Endothelial cell of umbilical vein (primary cell): ENCODE results near the gene SLC23A2. TPM values are rescaled to one million over a fixed set of nuclear protein-coding genes. Genes with fewer than 3 reads are reported as not detected.

ENCODE experiments used
- BruUV-seq: library from RNA; stranded (reverse); fragments of 400-500 nt; replicated peaks from 2 replicates; lab custom pipeline; 2021; lab: Mats Ljungman, UMichigan
- CTCF ChIA-PET: fragments of 300-600, 350-600 bp; sonication (Branson Sonifier 250); formaldehyde crosslinking; loops from one replicate; lab custom pipeline; 2021; ENCODE audit warnings: antibody characterized with exemption, inconsistent platforms; lab: Charles Lee
- POLR2A ChIA-PET: fragments of 300-600, 350-600 bp; sonication (Branson Sonifier 250); formaldehyde crosslinking; loops from one replicate; lab custom pipeline; 2021; ENCODE audit warnings: antibody characterized with exemption, inconsistent platforms; lab: Charles Lee
- DNase-seq: peaks from one replicate; pipeline ENCODE4 v3.0.0-alpha.2; 2011; ENCODE audit warnings: low read depth, low spot score
- FAIRE-seq: peaks from 2 replicates; lab custom pipeline; 2011; peaks lifted over from hg19 to GRCh38; lab: Jason Lieb, UNC
- H2AFZ ChIP-seq: 2 replicates; pipeline ENCODE4 v1.6.0; 2012; ENCODE audit warnings: low read depth, low read length, control low read depth, inconsistent platforms
- H3K27ac ChIP-seq: 2 replicates; pipeline ENCODE4 v1.5.1; 2011; ENCODE audit warnings: low read depth, mild to moderate bottlenecking, control low read depth, low read length, moderate library complexity; ENCODE audit not compliant: insufficient read depth
- H3K27me3 ChIP-seq, 2 experiments: 2 replicates each; pipeline versions ENCODE4 v1.6.0 to v1.6.1; 2011; ENCODE audit warnings: low read length in 2 of 2, mixed read lengths in 1 of 2; ENCODE audit not compliant: control insufficient read depth in 2 of 2, insufficient read depth in 2 of 2
- H3K36me3 ChIP-seq, 2 experiments: 2 replicates in 1 of 2; 3 replicates in 1 of 2; pipeline ENCODE4 v1.5.1; 2011; ENCODE audit warnings: low read length in 2 of 2, mild to moderate bottlenecking in 1 of 2, moderate library complexity in 1 of 2; ENCODE audit not compliant: control insufficient read depth in 2 of 2, insufficient read depth in 2 of 2; ENCODE audit errors: extremely low read depth in 1 of 2
- H3K4me1 ChIP-seq: 3 replicates; pipeline ENCODE4 v1.5.1; 2011; ENCODE audit warnings: mild to moderate bottlenecking, low read length; ENCODE audit not compliant: control insufficient read depth, insufficient read depth; ENCODE audit errors: extremely low read depth
- H3K4me2 ChIP-seq: 2 replicates; pipeline ENCODE4 v1.6.1; 2011; ENCODE audit warnings: low read length, control low read depth, mixed read lengths; ENCODE audit not compliant: insufficient read depth
- H3K4me3 ChIP-seq, 3 experiments: fragments of 200-600 bp in 1 of 3; sonication (generic), shearing (Covaris generic) in 1 of 3; replicated peaks in 1 of 3; 2 replicates each; pipeline ENCODE4 v1.5.1; 2011 to 2016; ENCODE audit warnings: control low read depth in 3 of 3, low read length in 3 of 3, mild to moderate bottlenecking in 2 of 3, inconsistent platforms in 1 of 3, low read depth in 1 of 3, moderate library complexity in 1 of 3; ENCODE audit not compliant: insufficient read depth in 1 of 3
- H3K79me2 ChIP-seq: 2 replicates; pipeline ENCODE4 v1.6.0; 2012; ENCODE audit warnings: low read length, inconsistent platforms; ENCODE audit not compliant: control insufficient read depth, insufficient read depth
- H3K9ac ChIP-seq: replicated peaks from 2 replicates; pipeline ENCODE3; 2011; ENCODE audit warnings: low read length, control low read depth; ENCODE audit not compliant: insufficient read depth; ENCODE audit errors: extremely low read depth
- H3K9me1 ChIP-seq: replicated peaks from 3 replicates; pipeline ENCODE4 v1.6.0; 2011; ENCODE audit warnings: mild to moderate bottlenecking, low read length; ENCODE audit not compliant: control insufficient read depth, insufficient read depth; ENCODE audit errors: extremely low read depth
- H3K9me3 ChIP-seq: replicated peaks from 2 replicates; pipeline ENCODE4 v1.5.1; 2012; ENCODE audit warnings: low read length, inconsistent platforms; ENCODE audit not compliant: control insufficient read depth, insufficient read depth
- H4K20me1 ChIP-seq: replicated peaks from 2 replicates; pipeline ENCODE3; 2011; ENCODE audit warnings: mild to moderate bottlenecking, low read length; ENCODE audit not compliant: control insufficient read depth, insufficient read depth; ENCODE audit errors: extremely low read depth
- EZH2 ChIP-seq: IDR thresholded peaks from 2 replicates; pipeline ENCODE4 v1.6.1; 2012; ENCODE audit warnings: borderline replicate concordance, low read depth, mild to moderate bottlenecking, moderate library complexity, low read length, inconsistent platforms; ENCODE audit not compliant: severe bottlenecking
- FOS ChIP-seq: IDR thresholded peaks from 2 replicates; pipeline ENCODE4 v1.6.1; 2011; ENCODE audit warnings: mild to moderate bottlenecking, low read length, moderate library complexity, borderline replicate concordance; ENCODE audit not compliant: insufficient read depth
- GATA2 ChIP-seq: IDR thresholded peaks from 2 replicates; pipeline ENCODE4 v1.7.0; 2011; ENCODE audit warnings: low read depth, mild to moderate bottlenecking, moderate library complexity, mixed read lengths, low read length; ENCODE audit not compliant: insufficient read length, insufficient read depth
- JUN ChIP-seq: IDR thresholded peaks from 2 replicates; pipeline ENCODE4 v1.6.1; 2011; ENCODE audit warnings: borderline replicate concordance, low read depth; ENCODE audit not compliant: insufficient read length, insufficient read depth
- MAX ChIP-seq: IDR thresholded peaks from 2 replicates; pipeline ENCODE4 v1.6.1; 2011; ENCODE audit not compliant: insufficient read depth, insufficient read length
- MYC ChIP-seq: IDR thresholded peaks from one replicate; pipeline ENCODE4 v1.6.1; 2011; ENCODE audit warnings: mild to moderate bottlenecking, low read depth, low read length
- POLR2A ChIP-seq: IDR thresholded peaks from 2 replicates; pipeline ENCODE4 v1.6.1; 2012; ENCODE audit warnings: low read depth, mild to moderate bottlenecking, control low read depth, low read length
- POLR2AphosphoS5 ChIP-seq: IDR thresholded peaks from 2 replicates; pipeline ENCODE4 v1.6.1; 2012; ENCODE audit warnings: low read depth, mild to moderate bottlenecking, control low read depth, low read length, moderate library complexity; ENCODE audit not compliant: insufficient read depth
- dilution Hi-C: fragments of 300-500 bp; cut with MboI; formaldehyde crosslinking; loops from one replicate; pipeline ENCODE4 v1.15.0; 2019; ENCODE audit warnings: low sequenced_read_pairs; ENCODE audit not compliant: extremely low pct_ligation_motif_present
- intact Hi-C: fragments of 100-400 bp; cut with micrococcal nuclease; formaldehyde crosslinking; loops from one replicate; pipeline ENCODE4 v1.10.0; 2022
- polyA plus RNA-seq, 4 experiments: library from polyadenylated mRNA; depleted of rRNA in 3 of 4; stranded (reverse) in 3 of 4; unstranded in 1 of 4; fragments of >200 nt; gene quantifications; 2 replicates each; pipeline versions ENCODE4 v1.2.1 to v1.2.3, GENCODE V29; 2011 to 2012; ENCODE audit warnings: missing spikeins in 1 of 4
- total RNA-seq: library from RNA; stranded (reverse); gene quantifications from 2 replicates; pipeline ENCODE4 v1.2.3, GENCODE V29; 2021
- TF ChIP-seq, protein P1 (sequence below), 2 donors: IDR thresholded peaks; 1 replicate in 1 of 2; 2 replicates in 1 of 2; pipeline ENCODE4 v1.5.1; 2011; ENCODE audit warnings: low read length in 2 of 2, mild to moderate bottlenecking in 2 of 2, moderate library complexity in 2 of 2, control low read depth in 1 of 2, inconsistent platforms in 1 of 2, low read depth in 1 of 2; ENCODE audit not compliant: insufficient read depth in 1 of 2; ENCODE audit errors: extremely low read depth in 1 of 2

Gene SLC23A2
- total and polyA plus RNA-seq, 2 donors (not counting 3 experiments of a cell fraction or from before 2014, with no cell fraction given), result 24.4 to 24.5 TPM

DNA sequence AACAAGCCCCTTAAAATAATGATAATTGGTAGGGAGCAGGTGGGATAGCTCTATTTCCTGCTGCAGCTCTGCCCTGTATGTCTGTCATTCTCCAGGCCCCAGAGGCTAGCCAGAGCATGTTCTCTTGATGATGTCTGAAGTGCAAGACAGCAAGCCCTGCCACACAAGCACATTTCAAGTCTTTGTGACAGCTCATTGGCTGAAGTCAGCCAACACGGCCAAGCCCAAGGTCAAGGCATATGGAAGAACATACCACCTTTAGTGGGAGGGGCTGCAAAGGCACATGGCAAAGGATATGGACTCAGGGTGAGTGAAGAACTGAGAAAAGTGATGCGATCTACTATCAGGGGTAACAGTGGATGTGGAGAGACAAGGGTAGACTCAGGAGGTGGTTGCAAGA, 163.6 kb downstream of the SLC23A2 start:
- no peaks in the 10 kb centered on the region for H4K20me1 ChIP-seq
- H2AFZ ChIP-seq, result no peak overlapping the region
- FAIRE-seq (no peak), DNase-seq (no peak)
- H3K4me2 ChIP-seq, result no peak overlapping the region
- H3K79me2 ChIP-seq, result no peaks in the 10 kb centered on the region
- ChIA-PET CTCF (interaction anchor here (1.2 to 1.6 kb wide), 3 partner anchors 10 to 44 kb away, joined by 3 to 5 read pairs (median 3); no protein-coding TSS in a partner anchor), POLR2A (no interaction called here)
- no peak overlapping the region for H3K27ac ChIP-seq
- H3K9ac ChIP-seq, result no peak overlapping the region
- H3K27me3 ChIP-seq, result peaks cover 11 to 18% of the 10 kb centered on the region in 2 experiments
- dilution Hi-C loops, result no loop called here
- no peak overlapping the region for H3K4me3 ChIP-seq
- no peaks in the 10 kb centered on the region for H3K9me1 ChIP-seq
- TF ChIP-seq POLR2A (no peak), FOS (no peak), MYC (no peak), JUN (no peak), MAX (no peak), GATA2 (no peak), POLR2AphosphoS5 (no peak), EZH2 (no peak)
- TF ChIP-seq, protein P1, sequence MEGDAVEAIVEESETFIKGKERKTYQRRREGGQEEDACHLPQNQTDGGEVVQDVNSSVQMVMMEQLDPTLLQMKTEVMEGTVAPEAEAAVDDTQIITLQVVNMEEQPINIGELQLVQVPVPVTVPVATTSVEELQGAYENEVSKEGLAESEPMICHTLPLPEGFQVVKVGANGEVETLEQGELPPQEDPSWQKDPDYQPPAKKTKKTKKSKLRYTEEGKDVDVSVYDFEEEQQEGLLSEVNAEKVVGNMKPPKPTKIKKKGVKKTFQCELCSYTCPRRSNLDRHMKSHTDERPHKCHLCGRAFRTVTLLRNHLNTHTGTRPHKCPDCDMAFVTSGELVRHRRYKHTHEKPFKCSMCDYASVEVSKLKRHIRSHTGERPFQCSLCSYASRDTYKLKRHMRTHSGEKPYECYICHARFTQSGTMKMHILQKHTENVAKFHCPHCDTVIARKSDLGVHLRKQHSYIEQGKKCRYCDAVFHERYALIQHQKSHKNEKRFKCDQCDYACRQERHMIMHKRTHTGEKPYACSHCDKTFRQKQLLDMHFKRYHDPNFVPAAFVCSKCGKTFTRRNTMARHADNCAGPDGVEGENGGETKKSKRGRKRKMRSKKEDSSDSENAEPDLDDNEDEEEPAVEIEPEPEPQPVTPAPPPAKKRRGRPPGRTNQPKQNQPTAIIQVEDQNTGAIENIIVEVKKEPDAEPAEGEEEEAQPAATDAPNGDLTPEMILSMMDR (IDR thresholded peaks at IDR 0.05; ENCODE audit: extremely low read depth in 1 of 2, insufficient read depth in 1 of 2, low read depth in 1 of 2, low read length in 2 of 2), result no peak
- intact Hi-C loops, result loop anchor here (1.0 kb wide), 1 partner anchor 44 kb away; no protein-coding TSS in a partner anchor
- H3K9me3 ChIP-seq, result no peaks in the 10 kb centered on the region
- BruUV-seq, result no TSS peak
- H3K4me1 ChIP-seq, result no peaks in the 10 kb centered on the region
- no peaks in the 10 kb centered on the region for H3K36me3 ChIP-seq
